Activated CD4-positive, alpha-beta T cell treated with anti-CD3 and anti-CD28 coated beads for 36 hours (primary cell): Measurements from ENCODE around the gene MRTO4. TPM values are rescaled to one million over a fixed set of nuclear protein-coding genes. Genes with fewer than 3 reads are reported as not detected.
"Not testable (repeated sequence)": the region's sequence is repeated elsewhere in the genome, so short reads cannot be mapped to it uniquely, and the experiment has no call there.

Experiments used
- ATAC-seq: fragments of 200-7000 bp; cut with Tn5 transposase; one replicate; pipeline ENCODE4 v1.10.0; 2021; ENCODE audit warnings: mild to moderate bottlenecking, moderate library complexity
- CTCF ChIA-PET: fragments of 350-600 bp; sonication (Branson Sonifier 250); formaldehyde crosslinking; loops from one replicate; lab custom pipeline; 2021; ENCODE audit warnings: antibody characterized with exemption; lab: Charles Lee
- POLR2A ChIA-PET: fragments of 350-600 bp; sonication (Branson Sonifier 250); formaldehyde crosslinking; loops from one replicate; lab custom pipeline; 2021; ENCODE audit warnings: antibody characterized with exemption, inconsistent platforms; lab: Charles Lee
- DNase-seq: peaks from one replicate; pipeline ENCODE4 v3.0.0-alpha.2; 2020
- H3K27ac Mint-ChIP-seq: one replicate; pipeline ENCODE4 v1.8.0; 2021; ENCODE audit warnings: mixed read lengths
- H3K27me3 Mint-ChIP-seq: one replicate; pipeline ENCODE4 v1.8.0; 2021; ENCODE audit warnings: mixed read lengths
- H3K36me3 Mint-ChIP-seq: one replicate; pipeline ENCODE4 v1.8.0; 2021; ENCODE audit warnings: low read depth, mixed read lengths
- H3K4me1 Mint-ChIP-seq: one replicate; pipeline ENCODE4 v1.8.0; 2021; ENCODE audit warnings: mixed read lengths
- H3K4me3 Mint-ChIP-seq: one replicate; pipeline ENCODE4 v1.8.0; 2021; ENCODE audit warnings: mild to moderate bottlenecking, moderate library complexity, mixed read lengths
- H3K9me3 Mint-ChIP-seq: one replicate; pipeline ENCODE4 v1.8.0; 2021; ENCODE audit warnings: low read depth, mixed read lengths
- intact Hi-C, 2 experiments: fragments of 100-400 bp; cut with DNase I in 1 of 2; cut with micrococcal nuclease in 1 of 2; formaldehyde crosslinking; loops; one replicate each; pipeline versions ENCODE4 v1.14.2 to v1.15.1; 2022 to 2024; cut with DNase I, micrococcal nuclease
- total RNA-seq, 2 experiments: library from RNA; stranded (reverse); gene quantifications; one replicate each; pipeline ENCODE4 v1.2.3, GENCODE V29; 2021

MRTO4 gene
- total RNA-seq, 2 experiments from 2014 or later: 82.6 to 95.0 TPM

DNA sequence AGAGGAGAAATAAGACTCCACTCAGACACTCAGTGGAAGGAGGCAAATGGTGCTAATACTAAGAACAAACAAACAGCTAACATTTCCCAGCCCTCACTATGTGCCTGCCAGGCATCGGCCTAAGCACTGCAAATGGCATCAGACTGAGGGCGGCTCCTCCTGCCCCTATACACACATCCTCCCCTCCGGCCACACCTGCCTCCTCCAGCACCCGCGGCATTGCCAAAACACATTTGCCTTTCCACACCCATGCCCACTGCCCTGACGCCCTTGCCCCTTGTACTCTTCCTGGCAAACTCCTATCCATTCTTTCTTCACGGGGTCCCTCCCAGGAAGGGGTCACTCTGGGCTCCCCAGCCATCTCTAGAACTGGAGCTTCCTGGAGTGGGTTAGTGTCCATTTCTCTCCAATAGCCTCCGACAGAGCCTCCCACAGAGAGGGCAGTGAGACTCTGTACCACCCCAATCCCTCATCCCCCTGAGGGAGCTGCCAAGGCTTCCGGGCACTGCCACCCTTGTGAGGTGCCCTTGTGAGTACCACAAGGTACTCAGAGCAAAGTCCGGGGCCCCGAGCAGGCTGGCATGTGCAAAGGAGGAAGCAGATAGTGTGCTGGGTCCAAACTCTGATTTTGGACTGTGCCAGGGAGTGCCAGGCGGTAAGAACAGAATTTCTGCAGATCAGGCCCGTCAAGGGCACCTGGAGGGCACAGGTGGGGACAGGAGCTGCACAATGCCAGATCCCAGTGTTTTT is 36.0 kb downstream of the MRTO4 start:
- H3K9me3 Mint-ChIP-seq: no peaks in the 10 kb centered on the region
- peaks cover 15% of the 10 kb centered on the region for H3K27me3 Mint-ChIP-seq
- ChIA-PET POLR2A (interaction anchor here (0.6 kb wide), 1 partner anchor 441 kb away, joined by 3 read pairs; no protein-coding TSS in a partner anchor), CTCF (no interaction called here)
- ATAC-seq: no peak
- H3K4me3 Mint-ChIP-seq: peak overlapping the region; percentile 36
- H3K27ac Mint-ChIP-seq: no peak overlapping the region
- no peak for DNase-seq
- intact Hi-C loops: loop anchor here in 1 of 2 experiments (1.0 kb wide), 1 partner anchor 25 kb away; the partner anchor contains the start of genes AKR7A2 and SLC66A1
- H3K36me3 Mint-ChIP-seq: peaks cover 9% of the 10 kb centered on the region
- peaks cover 7% of the 10 kb centered on the region for H3K4me1 Mint-ChIP-seq

DNA sequence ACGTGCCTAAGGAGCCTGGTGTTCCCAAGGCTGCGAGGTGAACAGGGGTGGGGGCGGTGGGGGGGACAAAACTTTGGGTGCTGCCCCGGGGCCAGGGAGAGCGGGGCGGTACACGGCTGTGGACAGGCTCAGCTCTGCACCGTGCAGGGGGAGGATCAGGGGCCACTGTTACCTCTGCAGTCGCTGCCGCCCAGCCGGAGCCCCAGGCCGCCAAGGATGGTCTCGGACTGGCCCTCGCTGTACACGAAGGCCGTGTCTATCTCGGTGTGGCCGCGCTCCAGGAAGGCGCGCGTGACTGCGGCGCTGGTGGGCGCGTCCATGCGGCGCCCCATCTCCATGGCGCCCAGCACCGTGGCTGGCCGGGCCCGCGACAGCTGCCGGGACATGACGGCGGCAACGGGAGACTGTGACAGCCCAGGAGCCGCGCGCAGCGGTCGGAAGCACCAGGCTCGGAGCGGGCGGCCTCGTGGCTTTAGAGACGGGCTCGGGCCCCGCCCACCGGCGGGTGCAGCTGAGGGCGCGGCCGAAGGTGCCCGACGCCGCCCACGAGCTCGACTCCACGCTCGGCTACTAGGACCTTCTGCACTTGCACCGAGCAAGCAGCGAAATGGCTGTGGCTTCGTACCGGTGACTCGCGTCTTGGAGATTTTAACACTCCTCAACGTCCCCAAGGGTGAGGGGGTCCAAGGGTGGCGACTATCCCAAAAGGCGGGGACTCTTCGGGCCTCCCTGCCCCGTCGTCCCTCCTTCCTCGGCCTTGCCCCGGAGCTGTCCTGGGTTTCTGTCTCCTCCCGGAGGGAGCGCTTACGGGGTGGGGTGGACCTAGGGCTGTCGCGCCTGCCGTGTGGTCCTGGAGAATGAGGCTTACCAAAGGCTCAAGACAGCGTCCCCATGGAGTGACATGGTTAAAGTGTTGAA is 37.0 kb downstream of the MRTO4 start, which contains the start of gene AKR7A3:
TSS of gene AKR7A3 (minus strand) at position 447 of the 918 bp plus-strand sequence. CDS start at position 386, 61 bp downstream.
- intact Hi-C loops: loop anchor here in 1 of 2 experiments (1.0 kb wide), 1 partner anchor 24 kb away; the partner anchor contains the start of genes AKR7A2 and SLC66A1
- H3K27ac Mint-ChIP-seq, H3K4me1 Mint-ChIP-seq, POLR2A ChIA-PET, H3K9me3 Mint-ChIP-seq, H3K36me3 Mint-ChIP-seq: not testable (repeated sequence)
- peak; percentile 97 for ATAC-seq
- Mint-ChIP-seq H3K27me3 (peaks cover 15% of the 10 kb centered on the region), H3K4me3 (peak within 1 kb of the TSS; percentile 36)
- peak; percentile 82 for DNase-seq
- CTCF ChIA-PET: interaction anchor here (1.2 kb wide), 1 partner anchor 362 kb away, joined by 3 read pairs; no protein-coding TSS in a partner anchor

DNA sequence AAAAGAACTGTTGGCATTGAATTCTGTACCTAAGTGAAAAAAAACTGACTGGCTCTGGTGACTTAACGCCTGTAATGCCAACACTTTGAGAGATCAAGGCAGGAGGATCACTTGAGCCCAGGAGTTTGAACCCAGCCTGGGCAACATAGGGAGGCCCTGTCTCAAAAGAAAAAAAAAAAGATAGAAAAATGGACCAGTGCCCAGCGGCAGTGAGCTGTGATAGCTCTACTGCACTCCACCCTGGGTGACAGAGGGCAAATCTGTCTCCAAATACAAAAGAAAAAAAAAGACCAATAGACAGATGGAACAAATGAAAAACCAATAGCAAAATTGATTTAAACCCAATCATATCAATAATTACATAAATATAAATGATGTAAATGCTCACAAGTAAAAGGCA is 37.6 kb downstream of the MRTO4 start:
- DNase-seq: no peak
- intact Hi-C loops: no loop called here
- CTCF ChIA-PET: interaction anchor here (1.2 kb wide), 1 partner anchor 362 kb away, joined by 3 read pairs; no protein-coding TSS in a partner anchor
- peak overlapping the region; percentile 23 for H3K4me3 Mint-ChIP-seq
- no peak for ATAC-seq
- peaks cover 1% of the 10 kb centered on the region for H3K9me3 Mint-ChIP-seq
- H3K4me1 Mint-ChIP-seq: peaks cover 7% of the 10 kb centered on the region
- POLR2A ChIA-PET: no interaction called here
- peaks cover 9% of the 10 kb centered on the region for H3K36me3 Mint-ChIP-seq
- H3K27me3 Mint-ChIP-seq: peaks cover 15% of the 10 kb centered on the region
- H3K27ac Mint-ChIP-seq: no peak overlapping the region

DNA sequence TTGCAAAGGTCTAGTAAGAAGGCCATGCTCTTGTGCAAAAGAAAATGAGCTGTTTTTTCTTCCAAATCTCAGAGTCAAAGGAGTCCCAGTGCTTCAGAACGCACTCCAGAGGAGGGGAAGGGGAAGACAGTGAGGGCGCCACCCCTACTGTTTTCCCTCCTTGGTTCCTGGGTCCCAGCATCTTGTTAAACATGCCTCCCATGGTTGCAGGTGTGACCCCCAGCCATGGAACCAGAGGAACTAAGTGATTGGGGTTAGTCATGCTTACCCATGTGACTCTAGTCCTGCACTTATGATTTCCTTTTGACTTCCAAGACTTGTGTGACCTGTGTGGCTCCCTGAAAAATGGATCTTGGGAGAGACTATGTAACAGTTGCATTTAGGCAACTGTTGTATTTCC is 43.0 kb downstream of the MRTO4 start:
- Mint-ChIP-seq H3K4me3 (no peak overlapping the region), H3K9me3 (peaks cover 18% of the 10 kb centered on the region), H3K27ac (no peak overlapping the region), H3K4me1 (no peaks in the 10 kb centered on the region), H3K36me3 (peaks cover 20% of the 10 kb centered on the region), H3K27me3 (peaks cover 4% of the 10 kb centered on the region)
- DNase-seq: no peak
- no peak for ATAC-seq
- ChIA-PET CTCF (interaction anchor here (1.5 kb wide), 1 partner anchor 42 kb away, joined by 3 read pairs; no protein-coding TSS in a partner anchor), POLR2A (no interaction called here)
- intact Hi-C loops: no loop called here

DNA sequence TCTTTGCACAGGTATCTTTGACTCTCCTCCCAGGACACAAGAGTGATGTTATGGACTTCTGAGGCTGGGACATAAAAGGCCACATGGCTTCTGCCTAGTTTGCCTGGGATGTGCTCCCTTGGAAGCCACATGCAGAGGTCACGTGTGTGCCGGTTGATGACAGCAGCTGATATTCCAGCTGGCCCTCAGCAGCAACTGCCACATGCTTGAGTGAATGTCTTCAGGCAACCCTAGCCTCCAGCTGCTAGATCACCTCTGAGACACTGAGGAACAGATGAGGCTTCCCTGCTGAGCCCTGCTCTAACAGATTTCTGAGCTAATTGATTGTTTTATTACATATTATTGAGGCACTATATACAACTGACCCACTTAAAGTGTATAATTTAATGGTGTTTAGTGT is 48.6 kb downstream of the MRTO4 start:
- no peaks in the 10 kb centered on the region for H3K27me3 Mint-ChIP-seq
- DNase-seq (no peak), ATAC-seq (no peak)
- no peaks in the 10 kb centered on the region for H3K4me1 Mint-ChIP-seq
- intact Hi-C loops: no loop called here
- H3K27ac Mint-ChIP-seq: no peak overlapping the region
- POLR2A ChIA-PET: no interaction called here
- H3K36me3 Mint-ChIP-seq: peaks cover 22% of the 10 kb centered on the region
- CTCF ChIA-PET: no interaction called here
- peaks cover 8% of the 10 kb centered on the region for H3K9me3 Mint-ChIP-seq
- no peak overlapping the region for H3K4me3 Mint-ChIP-seq

DNA sequence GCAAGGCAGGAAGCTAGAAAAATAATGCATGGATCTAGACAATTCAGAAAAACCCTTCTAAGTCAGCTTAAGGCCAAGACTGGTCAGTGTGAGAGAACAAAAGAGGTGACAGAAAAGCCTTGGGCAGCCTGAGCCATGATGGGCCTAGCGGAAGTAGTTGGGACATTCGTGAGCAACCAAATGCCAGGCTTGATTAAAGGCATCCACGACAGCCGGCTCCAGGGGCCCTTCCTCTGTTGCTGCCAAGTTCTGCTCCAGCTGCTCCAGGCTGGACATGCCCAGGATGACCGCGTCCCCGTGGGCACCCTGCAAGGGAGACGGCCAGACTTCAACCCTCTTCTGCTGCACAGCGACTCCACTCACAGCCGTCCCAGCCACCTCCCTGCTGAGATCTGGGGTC is 52.5 kb downstream of the MRTO4 start:
- H3K36me3 Mint-ChIP-seq: peaks cover 35% of the 10 kb centered on the region
- intact Hi-C loops, H3K4me3 Mint-ChIP-seq, H3K9me3 Mint-ChIP-seq, H3K27me3 Mint-ChIP-seq, DNase-seq, H3K27ac Mint-ChIP-seq, H3K4me1 Mint-ChIP-seq, ATAC-seq: not testable (repeated sequence)
- ChIA-PET CTCF (interaction anchor here (0.5 to 0.7 kb wide), 3 partner anchors 118 to 422 kb away, joined by 4 to 6 read pairs (median 5); no protein-coding TSS in a partner anchor), POLR2A (interaction anchor here (0.6 kb wide), 1 partner anchor 13 kb away, joined by 3 read pairs; no protein-coding TSS in a partner anchor)

DNA sequence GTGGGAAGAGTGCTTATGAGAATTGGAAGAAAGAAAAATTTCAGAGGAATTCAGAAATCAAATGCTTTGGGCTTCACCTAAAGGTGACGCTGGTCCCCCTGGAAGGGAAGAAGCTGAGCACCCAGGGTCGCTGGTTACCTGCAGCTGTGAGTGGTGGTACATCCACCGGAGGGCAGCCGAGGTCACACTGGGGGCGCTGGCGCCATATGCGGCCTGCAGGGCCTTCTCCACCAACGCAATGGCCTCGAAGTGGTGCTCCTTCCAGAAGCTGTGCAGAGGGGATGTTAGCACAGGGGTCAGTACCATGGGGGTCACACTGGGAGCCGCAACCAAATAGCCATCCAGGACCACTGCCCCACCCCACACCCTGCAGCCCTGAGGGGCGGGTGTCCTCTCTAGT is 54.3 kb downstream of the MRTO4 start:
- H3K36me3 Mint-ChIP-seq: peaks cover 35% of the 10 kb centered on the region
- ChIA-PET CTCF (interaction anchor here (0.9 kb wide), 1 partner anchor 43 kb away, joined by 5 read pairs; no protein-coding TSS in a partner anchor), POLR2A (no interaction called here)
- intact Hi-C loops: no loop called here
- ATAC-seq (no peak), DNase-seq (no peak)
- H3K4me1 Mint-ChIP-seq: peaks cover 3% of the 10 kb centered on the region
- no peak overlapping the region for H3K4me3 Mint-ChIP-seq
- no peak overlapping the region for H3K27ac Mint-ChIP-seq
- H3K27me3 Mint-ChIP-seq: no peaks in the 10 kb centered on the region
- no peaks in the 10 kb centered on the region for H3K9me3 Mint-ChIP-seq

DNA sequence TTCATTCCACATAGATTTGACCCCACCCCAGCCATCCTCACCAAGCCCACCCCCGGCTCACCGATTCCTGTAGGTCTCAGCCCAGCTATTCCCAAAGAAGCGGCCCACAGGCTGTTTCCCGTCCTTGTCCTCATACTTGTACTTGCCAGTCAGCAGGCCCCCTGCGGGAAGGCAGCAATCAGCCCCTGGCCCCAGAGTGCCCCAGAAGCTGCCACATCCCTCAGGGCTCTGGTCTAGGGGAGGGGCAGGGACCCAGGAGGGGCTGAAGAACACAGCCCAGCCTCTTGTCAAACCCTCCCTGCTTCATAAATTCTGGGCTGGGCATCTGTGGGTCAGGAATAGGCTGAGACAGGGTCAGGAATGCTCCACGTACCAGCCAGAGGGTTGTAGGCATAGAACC is 55.3 kb downstream of the MRTO4 start:
- Mint-ChIP-seq H3K9me3 (no peaks in the 10 kb centered on the region), H3K27ac (no peak overlapping the region), H3K4me1 (peaks cover 6% of the 10 kb centered on the region), H3K4me3 (no peak overlapping the region), H3K36me3 (peaks cover 34% of the 10 kb centered on the region), H3K27me3 (no peaks in the 10 kb centered on the region)
- ChIA-PET CTCF (interaction anchor here (0.6 kb wide), 1 partner anchor 399 kb away, joined by 6 read pairs; no protein-coding TSS in a partner anchor), POLR2A (no interaction called here)
- DNase-seq (no peak), ATAC-seq (no peak)
- intact Hi-C loops: no loop called here

DNA sequence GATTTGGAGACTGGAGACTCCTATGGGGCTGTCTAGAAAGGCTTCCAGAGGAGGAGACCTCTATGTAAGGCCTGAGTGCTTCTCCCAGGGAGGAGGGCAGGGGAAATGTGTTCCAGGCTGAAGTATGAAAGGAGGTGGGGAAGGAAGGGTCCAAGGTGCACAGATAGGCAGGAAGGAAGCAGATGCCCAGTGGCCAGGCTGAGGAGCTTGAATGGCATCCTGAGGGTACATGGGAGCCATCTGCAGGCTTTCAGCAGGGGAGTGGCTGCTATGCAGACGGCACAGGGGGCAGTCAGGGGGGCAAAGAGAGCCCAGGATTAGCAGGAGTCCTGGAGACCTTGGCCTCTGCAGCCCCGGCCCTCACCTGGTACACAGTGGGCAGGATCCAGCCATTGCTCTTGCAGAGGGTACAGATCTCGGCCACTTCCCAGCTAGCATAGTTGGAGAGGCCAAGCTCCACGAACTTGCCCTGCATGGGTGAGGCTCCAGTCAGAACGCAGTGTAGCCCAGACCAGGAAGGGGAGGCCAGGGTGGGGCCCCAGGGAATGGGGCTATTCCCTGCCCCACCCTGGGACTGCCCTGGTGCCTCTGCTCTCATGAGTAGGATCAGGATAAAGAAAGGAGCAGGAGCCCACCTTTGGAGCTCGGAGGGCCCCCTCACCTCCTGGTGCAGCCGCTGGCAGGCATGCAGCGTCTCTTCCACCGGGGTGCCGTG is 56.3 kb downstream of the MRTO4 start:
- ChIA-PET CTCF (no interaction called here), POLR2A (no interaction called here)
- ATAC-seq (no peak), DNase-seq (no peak)
- Mint-ChIP-seq H3K36me3 (peaks cover 31% of the 10 kb centered on the region), H3K4me1 (peaks cover 9% of the 10 kb centered on the region), H3K27me3 (no peaks in the 10 kb centered on the region), H3K9me3 (no peaks in the 10 kb centered on the region), H3K27ac (no peak overlapping the region), H3K4me3 (no peak overlapping the region)
- intact Hi-C loops: no loop called here

DNA sequence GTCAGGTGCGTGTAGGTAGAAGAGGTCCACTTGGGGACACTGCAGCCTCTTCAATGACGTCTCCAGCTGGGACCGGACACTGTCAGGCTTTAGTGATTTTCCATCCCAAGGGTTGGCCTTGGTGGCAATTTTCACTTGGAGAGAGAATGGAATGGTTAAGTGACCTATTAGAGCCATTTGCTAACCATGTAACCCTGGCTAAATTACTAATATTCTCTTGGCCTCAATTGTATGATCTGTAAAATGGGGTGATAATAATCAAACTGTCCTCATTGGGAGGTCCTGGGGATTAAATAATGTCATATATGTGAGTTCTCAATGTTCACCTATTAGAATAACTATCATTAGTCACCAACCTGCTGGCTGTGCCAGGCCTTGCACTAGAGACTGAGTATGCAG is 56.9 kb downstream of the MRTO4 start:
- Mint-ChIP-seq H3K27me3 (no peaks in the 10 kb centered on the region), H3K27ac (no peak overlapping the region), H3K9me3 (no peaks in the 10 kb centered on the region), H3K4me3 (no peak overlapping the region), H3K4me1 (peaks cover 14% of the 10 kb centered on the region), H3K36me3 (peaks cover 29% of the 10 kb centered on the region)
- POLR2A ChIA-PET: no interaction called here
- intact Hi-C loops: no loop called here
- CTCF ChIA-PET: no interaction called here
- ATAC-seq (no peak), DNase-seq (no peak)
